ENCODE results near the gene CCDC182.

DNA sequence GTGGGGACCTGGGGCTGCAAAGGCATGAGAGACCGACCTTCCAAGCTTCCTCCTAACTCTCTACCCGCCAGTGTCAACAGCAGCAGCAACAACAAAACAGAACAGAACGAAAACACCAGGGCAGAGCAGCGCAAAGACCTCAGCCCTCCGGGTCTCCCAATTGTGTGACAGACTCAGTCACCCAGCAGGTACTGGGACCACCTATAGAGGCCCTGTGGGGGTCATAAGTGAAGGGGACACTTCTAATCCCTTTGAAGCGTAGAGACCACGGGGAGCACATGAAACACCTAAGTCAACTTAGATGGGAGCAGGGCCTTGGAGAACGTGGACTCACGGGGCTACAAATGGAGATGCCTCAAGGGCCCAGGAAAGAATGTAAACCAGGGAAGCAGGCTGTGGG lies 12.6 kb upstream of the CCDC182 start:
- TF ChIP-seq CTCF (IDR thresholded peaks at IDR 0.05) (no peak), POLR2A (IDR thresholded peaks at IDR 0.05) (no peak)

Data from stomach (tissue), 4 donors.